Glutamatergic neuron (in vitro differentiated cells): ENCODE measurements around the gene MGAT5B. TPM values are rescaled to one million over a fixed set of nuclear protein-coding genes. Genes with fewer than 3 reads are reported as not detected.

Experiments
- DNase-seq: peaks from one replicate; pipeline ENCODE4 v3.0.0; 2022
- H3K27ac Mint-ChIP-seq: one replicate; pipeline ENCODE4 v1.8.0; 2020; ENCODE audit warnings: mild to moderate bottlenecking, mixed read lengths, inconsistent platforms; ENCODE audit not compliant: unreplicated experiment
- H3K27me3 Mint-ChIP-seq: one replicate; pipeline ENCODE4 v1.8.0; 2020; ENCODE audit warnings: mild to moderate bottlenecking, moderate library complexity, mixed read lengths, inconsistent platforms; ENCODE audit not compliant: unreplicated experiment
- H3K36me3 Mint-ChIP-seq: one replicate; pipeline ENCODE4 v1.8.0; 2020; ENCODE audit warnings: mild to moderate bottlenecking, mixed read lengths, inconsistent platforms; ENCODE audit not compliant: unreplicated experiment
- H3K4me1 Mint-ChIP-seq: one replicate; pipeline ENCODE4 v1.8.0; 2020; ENCODE audit warnings: mild to moderate bottlenecking, low read depth, mixed read lengths, inconsistent platforms; ENCODE audit not compliant: unreplicated experiment
- H3K4me3 Mint-ChIP-seq: one replicate; pipeline ENCODE4 v1.8.0; 2020; ENCODE audit warnings: mild to moderate bottlenecking, mixed read lengths, inconsistent platforms; ENCODE audit not compliant: unreplicated experiment
- H3K9me3 Mint-ChIP-seq: one replicate; pipeline ENCODE4 v1.8.0; 2020; ENCODE audit warnings: mild to moderate bottlenecking, moderate library complexity, mixed read lengths, inconsistent platforms; ENCODE audit not compliant: unreplicated experiment
- total RNA-seq: library from RNA; stranded (reverse); fragmentation: NEBNext Ultra II Directional; extraction: Animal tissue kit (Norgen Biotek cat#: 25700); gene quantifications from one replicate; pipeline ENCODE4 v1.2.1, GENCODE V29; 2021; ENCODE audit not compliant: unreplicated experiment
- TF ChIP-seq, protein P1 (sequence below): fragments of 200-600 bp; sonication (generic); IDR thresholded peaks from one replicate; pipeline ENCODE4 v1.5.0; 2021; ENCODE audit not compliant: partially characterized antibody, unreplicated experiment

MGAT5B gene
- total RNA-seq, 1 donor from 2014 or later = 22.9 TPM

DNA sequence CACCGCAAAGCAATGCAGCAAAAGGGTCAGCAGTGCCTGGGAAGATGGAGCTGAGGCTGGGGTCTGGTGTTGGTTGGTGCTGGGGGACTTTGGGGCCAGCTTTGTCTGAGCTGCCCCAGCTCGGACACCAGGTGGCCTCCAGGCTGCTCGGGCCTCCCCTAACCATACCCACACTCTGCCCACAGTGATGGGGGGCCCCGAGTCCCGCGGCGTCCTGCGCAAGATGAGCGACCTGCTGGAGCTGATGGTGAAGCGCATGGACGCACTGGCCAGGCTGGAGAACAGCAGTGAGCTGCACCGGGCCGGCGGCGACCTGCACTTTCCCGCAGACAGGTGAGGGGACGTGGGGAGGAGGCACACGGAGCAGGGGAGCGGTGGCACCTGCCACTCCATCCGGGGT lies 13.8 kb downstream of the MGAT5B start:
- Mint-ChIP-seq H3K27ac (no peak overlapping the region), H3K9me3 (no peaks in the 10 kb centered on the region), H3K36me3 (no peaks in the 10 kb centered on the region), H3K4me1 (peaks cover 14% of the 10 kb centered on the region), H3K4me3 (no peak overlapping the region), H3K27me3 (peaks cover 2% of the 10 kb centered on the region)
- DNase-seq = no peak
- TF ChIP-seq, protein P1, sequence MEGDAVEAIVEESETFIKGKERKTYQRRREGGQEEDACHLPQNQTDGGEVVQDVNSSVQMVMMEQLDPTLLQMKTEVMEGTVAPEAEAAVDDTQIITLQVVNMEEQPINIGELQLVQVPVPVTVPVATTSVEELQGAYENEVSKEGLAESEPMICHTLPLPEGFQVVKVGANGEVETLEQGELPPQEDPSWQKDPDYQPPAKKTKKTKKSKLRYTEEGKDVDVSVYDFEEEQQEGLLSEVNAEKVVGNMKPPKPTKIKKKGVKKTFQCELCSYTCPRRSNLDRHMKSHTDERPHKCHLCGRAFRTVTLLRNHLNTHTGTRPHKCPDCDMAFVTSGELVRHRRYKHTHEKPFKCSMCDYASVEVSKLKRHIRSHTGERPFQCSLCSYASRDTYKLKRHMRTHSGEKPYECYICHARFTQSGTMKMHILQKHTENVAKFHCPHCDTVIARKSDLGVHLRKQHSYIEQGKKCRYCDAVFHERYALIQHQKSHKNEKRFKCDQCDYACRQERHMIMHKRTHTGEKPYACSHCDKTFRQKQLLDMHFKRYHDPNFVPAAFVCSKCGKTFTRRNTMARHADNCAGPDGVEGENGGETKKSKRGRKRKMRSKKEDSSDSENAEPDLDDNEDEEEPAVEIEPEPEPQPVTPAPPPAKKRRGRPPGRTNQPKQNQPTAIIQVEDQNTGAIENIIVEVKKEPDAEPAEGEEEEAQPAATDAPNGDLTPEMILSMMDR = no peak

DNA sequence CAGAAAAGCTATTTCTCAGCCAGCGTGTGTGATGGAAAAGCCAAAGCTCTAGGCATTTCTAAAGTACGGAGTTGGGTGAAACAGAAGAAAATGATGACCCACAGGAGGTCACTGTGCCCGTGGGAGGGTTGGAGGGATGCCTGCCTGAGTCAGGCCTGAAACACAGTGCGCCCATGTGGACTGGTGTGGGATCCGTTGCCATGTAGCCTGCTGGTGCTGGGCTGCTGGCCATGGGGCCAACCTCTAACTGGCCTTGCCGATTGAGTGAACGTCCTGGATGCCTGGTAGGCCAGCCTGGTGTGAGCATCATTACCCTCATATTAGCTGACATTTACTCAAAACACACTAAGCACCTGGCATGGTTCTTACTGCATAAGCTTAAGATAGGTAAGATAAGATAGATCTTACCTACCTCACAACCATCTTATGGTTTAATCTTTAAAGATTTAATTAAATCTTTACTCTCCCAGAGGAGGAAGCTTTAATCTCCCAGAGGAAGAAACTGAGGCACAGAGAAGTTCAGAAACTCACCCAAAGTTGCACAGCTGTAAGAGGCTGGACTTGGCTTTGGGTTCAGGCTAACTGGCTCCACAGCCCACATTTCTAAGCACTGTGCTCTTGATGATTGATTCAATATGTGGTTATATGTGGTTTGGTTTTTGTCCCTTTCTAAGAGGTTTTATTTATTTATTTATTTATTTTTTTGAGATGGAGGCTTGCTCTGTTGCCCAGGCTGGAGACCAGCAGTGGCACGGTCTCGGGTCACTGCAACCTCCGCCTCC lies 15.7 kb downstream of the MGAT5B start:
- TF ChIP-seq, protein P1 = no peak
- no peak overlapping the region for H3K27ac Mint-ChIP-seq
- H3K36me3 Mint-ChIP-seq = no peaks in the 10 kb centered on the region
- H3K27me3 Mint-ChIP-seq = peaks cover 2% of the 10 kb centered on the region
- no peaks in the 10 kb centered on the region for H3K9me3 Mint-ChIP-seq
- H3K4me1 Mint-ChIP-seq = peaks cover 19% of the 10 kb centered on the region
- DNase-seq = no peak
- no peak overlapping the region for H3K4me3 Mint-ChIP-seq

DNA sequence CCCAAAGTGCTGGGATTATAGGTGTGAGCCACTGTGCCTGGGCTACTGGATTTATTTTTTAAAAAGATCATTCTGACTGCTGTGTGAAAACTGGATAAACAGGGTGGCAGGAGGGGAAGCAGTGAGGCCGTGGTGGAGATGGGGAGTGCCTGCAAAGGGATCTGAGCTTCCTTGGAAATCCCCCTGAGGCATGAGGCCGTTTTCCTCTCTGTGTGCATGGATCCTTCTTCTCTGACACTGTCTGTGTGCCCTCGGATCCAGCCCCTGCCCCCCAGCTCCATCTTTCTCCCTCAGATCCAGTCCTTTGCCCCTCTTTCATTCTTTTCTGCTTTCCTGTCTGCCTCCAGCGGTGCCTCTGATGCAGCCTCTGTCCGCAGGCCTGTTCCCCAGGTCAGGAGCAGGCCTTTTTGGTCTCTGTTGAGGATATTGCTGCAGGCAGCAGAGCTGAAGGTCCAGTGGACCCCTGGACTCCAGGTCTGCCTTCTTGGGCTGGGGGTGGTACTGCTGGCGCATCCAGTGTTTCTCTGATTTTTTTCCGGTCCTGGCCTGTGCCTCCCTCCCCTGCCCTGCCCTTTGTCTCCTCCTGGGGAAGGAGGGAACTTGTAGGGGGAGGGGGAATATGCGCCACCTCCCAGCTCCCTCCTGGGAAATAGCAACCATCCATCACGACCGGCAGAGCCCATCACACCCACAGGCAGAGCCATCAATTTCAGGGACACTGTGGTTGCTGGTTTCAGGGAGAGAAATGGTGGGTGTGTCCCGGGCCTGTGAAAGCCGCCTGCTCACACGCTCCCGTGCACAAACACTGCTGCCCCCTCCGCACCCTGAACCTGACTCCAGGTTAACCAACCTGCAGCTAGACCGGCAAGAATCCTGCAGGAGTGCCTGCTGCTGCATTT lies 17.0 kb downstream of the MGAT5B start:
- peak overlapping the region; percentile 74 for H3K4me3 Mint-ChIP-seq
- DNase-seq = peak; percentile 41

DNA sequence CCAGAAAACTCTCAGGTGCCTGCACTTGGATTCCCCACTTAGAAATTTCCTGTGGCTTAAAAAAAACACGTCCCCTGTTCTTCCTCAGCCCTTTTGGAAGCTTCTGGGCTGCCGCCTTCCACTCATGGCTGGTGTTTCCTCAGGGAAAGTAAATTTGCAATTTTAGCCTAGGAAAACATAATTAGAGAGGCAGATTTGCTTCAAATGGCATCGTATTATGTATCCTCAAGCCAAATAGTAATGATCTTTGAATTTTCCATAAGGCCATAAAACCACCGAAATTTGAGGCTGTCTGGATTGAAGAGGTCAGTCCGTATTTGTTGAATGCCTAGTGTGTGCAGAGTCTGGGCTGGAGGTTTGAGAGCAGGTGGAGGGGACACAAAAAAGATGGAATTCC lies 17.7 kb downstream of the MGAT5B start:
- Mint-ChIP-seq H3K4me1 (peaks cover 19% of the 10 kb centered on the region), H3K4me3 (peak overlapping the region; percentile 74), H3K36me3 (no peaks in the 10 kb centered on the region), H3K27me3 (peaks cover 2% of the 10 kb centered on the region), H3K9me3 (no peaks in the 10 kb centered on the region), H3K27ac (peak overlapping the region; percentile 87)
- no peak for DNase-seq
- TF ChIP-seq, protein P1 = no peak

More for the DNA sequence above, 17.0 kb downstream of the MGAT5B start:
- H3K27me3 Mint-ChIP-seq = peaks cover 2% of the 10 kb centered on the region
- H3K4me1 Mint-ChIP-seq = peaks cover 19% of the 10 kb centered on the region
- peak overlapping the region; percentile 87 for H3K27ac Mint-ChIP-seq
- TF ChIP-seq, protein P1 = no peak
- no peaks in the 10 kb centered on the region for H3K36me3 Mint-ChIP-seq
- H3K9me3 Mint-ChIP-seq = no peaks in the 10 kb centered on the region
